GM19240 (cell line): ENCODE results near the gene CPE.
"Not testable (repeated sequence)": the region's sequence is repeated elsewhere in the genome, so short reads cannot be mapped to it uniquely, and the experiment has no call there.

ENCODE experiments used
- DNase-seq: peaks from one replicate; pipeline ENCODE4 v3.0.0; 2011; ENCODE audit warnings: low spot score; ENCODE audit not compliant: insufficient read length

The CPE gene

DNA sequence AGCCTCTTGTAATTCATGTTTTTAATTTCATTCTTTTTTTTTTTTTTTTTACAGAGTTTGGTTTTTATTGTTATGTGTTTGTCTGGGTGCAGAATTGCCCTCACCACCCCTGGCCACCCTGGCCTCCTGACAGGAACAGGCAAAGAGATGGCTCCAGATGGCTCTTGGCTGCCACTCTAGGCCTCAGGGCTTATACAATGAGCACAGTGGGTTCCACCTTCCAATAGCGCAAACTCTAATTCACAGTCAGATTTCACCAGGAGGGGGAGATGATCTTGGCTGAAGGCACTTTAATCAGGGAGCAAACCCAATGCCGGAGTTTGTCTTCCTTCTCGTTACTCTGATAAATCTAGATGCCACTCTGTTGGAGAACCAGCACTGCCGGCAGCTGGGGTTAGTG is 24.8 kb downstream of the CPE start:
- no peak for DNase-seq

DNA sequence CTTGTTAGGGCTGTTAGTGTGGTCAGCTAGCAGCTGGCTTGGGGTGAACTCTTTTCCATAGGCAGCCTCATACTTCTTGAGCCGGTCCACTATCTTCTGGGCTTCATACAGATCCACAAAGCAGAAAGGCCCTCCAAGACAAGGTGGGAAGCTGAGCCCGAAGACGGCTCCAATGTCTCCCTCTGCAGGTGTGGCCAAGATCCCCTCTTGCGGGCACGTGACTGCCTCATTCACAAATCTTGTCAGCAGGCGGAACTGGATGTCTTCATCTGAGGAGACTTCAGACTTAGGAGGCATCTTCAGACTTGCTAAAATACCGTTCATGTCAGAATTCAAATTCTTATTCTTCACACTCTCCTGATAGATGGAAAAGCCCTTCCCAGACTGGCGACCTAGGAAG is 25.3 kb downstream of the CPE start:
- no peak for DNase-seq

DNA sequence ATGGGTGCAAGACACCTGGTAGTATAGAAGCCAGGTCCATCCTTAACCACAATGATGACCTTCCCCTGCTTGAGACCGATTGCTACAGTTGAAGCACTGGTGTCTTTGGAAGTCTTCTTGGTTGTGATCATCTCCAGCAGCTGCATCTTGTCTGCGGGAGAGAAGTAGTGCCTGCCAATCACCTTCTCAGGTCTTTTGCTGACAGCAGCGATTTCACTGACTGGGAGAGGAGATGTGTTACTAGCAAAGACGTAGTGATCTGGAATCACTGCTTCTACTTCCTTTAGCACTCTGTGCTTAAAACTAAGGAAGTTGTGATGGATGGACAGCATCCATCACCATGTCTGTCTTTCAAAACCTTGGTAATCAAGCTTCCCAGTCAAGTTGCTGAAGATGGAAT is 25.9 kb downstream of the CPE start:
- no peak for DNase-seq

DNA sequence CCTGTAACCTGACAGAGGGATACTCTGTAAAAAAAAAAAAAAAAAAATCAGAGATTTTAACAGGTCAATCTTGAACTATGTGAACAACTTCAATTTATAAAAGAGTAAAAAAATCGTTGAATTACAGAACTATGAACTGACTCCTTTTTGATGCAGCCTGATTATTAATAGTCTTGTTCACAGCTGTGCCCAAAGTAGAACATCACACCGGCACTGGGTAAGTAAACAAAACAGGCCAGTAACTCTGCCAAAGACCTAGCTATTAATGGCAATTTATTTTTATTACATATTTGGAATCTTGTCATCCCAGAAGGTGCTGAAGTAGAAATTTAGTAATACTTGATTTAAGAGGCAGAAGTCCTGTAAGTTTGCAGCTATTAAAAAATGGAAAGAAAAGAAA is 31.4 kb downstream of the CPE start:
- DNase-seq = no peak

DNA sequence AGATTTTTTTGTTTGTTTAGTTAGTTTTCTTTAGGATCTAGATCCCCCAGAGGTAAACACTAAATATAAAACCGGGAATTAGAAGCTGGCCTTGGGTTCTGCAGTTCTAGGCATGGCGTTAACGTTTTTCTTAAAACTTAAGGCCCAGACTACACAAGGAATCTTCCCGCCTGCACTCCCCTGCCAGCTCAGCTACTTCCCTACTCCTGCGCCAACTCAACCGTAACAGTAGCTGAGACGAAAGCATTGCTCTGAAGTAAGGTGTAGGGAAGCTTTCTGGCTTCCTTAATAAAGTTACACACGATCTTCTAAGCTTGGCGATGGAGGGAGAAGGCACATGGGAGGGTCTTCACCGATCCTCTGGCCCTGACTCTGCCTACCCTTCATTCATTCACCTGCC is 37.1 kb downstream of the CPE start:
- no peak for DNase-seq

DNA sequence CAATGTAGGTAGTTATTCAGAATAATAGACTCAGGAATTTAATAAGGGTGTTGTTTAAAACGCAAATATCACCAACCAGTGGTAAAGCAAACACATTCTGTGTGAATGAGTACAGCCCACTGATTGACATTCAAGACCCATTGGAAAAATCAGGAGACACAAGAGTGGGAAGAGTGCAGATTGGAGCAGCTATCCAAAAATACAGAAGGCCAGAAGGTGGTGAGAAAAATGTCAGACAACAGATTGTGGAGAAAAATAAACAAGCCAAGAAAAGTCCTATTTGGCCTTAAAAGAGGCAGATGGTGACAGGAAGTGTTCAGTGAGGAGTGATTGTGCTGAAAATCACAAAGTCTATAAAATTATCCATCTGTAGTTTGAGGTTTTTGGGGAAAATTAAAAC is 39.3 kb downstream of the CPE start:
- DNase-seq = no peak

DNA sequence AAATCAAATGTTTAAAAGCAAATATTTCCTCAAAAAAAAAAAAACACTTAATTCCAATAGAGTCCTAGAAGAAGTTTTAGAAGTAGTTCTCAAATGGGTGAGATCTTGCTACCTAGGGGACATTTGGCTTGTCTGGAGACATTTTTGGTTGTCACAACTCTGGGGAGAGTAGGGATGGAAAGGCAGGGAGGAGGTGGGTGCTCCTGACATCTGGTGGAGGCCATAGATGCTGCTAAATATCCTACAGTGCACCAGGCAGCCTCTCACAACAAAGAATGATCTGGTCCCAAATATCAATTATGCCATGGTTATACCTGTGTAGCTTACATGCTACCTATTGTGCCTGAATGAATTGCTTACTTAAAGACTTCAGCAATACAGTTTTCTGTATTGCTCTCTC is 46.8 kb downstream of the CPE start:
- DNase-seq = no peak

DNA sequence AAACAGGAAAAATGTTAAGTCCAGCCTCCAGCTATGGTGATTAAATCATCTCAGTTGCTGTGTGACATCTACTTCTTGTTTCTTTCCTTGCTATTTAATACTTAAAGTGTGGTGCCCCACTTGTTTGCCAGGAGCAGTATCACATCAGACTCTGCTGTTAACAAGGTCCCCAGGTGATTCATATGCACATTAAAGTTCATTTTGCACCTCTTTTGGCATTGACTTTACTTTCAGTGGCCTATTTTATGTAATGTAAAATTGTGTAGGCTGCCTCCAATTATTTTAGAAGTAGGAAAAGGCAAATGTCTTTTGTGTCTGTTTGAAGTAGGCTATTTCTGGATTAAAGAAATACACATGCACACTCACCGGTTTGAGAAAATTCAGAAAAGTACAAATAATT is 47.5 kb downstream of the CPE start:
- DNase-seq = no peak

DNA sequence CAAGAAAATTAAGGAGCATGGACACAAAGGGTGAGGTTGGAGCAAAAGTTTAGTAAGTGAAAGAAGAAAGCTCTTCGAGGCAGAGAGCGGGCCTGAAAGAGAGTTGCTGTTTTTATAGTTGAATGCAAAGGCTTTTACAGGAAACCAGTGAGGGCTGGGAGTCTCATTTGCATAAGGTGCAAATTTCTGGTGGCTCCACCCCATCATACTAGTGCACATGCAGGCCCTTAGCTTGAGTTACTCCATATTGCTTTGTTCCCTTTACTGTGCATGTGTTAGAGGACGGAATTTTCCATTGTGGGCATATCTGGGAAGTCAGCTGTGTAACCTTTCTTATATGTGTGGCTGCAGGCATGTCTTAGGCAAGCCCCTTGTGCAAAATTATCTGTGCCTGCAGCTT is 48.0 kb downstream of the CPE start:
- no peak for DNase-seq

DNA sequence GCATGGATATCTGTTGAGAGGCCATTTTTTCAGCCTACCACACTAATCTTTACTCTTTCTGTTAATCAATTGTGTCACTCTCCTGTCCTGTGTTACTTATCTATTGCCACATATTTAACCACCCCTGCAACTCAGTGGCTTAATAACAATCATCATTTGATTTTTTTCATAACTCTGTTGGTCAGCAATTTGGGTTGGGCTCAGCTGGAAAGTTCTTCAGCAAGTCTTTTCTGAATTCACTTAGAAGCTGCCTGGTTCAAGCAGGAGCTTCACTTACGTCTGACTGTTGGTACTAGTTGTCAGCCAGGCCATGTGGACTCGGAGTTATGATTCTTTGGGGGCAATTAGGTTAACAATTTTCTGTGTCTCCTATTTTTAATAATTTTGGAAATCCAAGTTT is 50.1 kb downstream of the CPE start:
- no peak for DNase-seq

DNA sequence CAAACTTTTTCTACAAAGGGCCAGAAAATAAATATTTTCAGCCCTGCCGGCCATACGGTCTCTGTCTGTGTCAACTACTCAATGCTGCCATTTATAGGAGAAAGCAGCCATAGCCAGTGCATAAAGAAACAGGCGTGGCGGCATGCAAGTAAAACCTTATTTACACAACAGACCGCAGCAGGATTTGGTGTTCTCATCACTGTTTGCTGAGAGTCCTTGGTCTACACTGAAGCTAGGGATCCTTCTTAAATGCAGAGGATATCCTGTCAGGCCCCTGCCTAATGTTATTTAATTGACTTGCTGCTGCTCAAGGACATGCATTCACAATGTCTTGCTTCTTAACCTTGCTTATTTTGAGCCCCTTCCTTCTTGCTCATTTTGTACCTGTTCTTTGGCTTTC is 54.7 kb downstream of the CPE start:
- DNase-seq = no peak

DNA sequence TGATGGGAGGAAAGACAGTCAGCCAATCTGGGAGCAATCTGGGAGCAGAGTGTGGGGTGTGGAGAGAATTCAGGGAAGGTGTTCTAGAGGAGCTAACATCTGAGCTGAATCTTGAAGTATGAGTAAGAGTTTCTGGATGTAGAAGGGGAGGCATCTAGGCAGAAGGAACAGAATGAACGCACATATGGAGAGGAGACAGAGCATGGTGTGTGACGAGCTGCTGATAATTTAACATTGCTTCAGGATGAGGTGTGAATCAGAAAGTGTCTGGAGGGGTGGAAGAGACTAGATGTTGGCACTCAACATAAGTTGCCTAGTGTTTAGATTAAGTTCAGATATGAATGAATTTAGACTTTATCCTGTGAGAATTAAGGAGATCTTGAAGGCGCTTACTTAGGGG is 58.9 kb downstream of the CPE start:
- no peak for DNase-seq

DNA sequence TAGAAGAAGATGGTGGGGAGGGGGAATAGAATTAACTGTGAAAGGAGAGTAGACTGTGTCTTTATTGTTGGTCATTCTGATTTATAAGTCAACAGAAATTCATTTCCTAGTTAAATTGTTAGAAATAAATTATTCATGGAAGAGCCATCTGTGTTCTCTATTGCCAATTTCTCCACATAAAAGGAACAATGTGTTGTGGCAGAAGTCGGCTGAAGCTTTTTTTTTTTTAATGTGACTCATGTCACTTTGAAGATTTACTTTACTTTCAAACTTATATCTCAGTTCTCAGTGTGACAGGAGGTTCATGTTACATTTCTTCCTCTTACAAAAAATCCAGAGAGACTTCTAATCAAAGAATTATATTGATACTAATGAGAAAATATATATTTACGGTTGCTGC is 60.5 kb downstream of the CPE start:
- no peak for DNase-seq

DNA sequence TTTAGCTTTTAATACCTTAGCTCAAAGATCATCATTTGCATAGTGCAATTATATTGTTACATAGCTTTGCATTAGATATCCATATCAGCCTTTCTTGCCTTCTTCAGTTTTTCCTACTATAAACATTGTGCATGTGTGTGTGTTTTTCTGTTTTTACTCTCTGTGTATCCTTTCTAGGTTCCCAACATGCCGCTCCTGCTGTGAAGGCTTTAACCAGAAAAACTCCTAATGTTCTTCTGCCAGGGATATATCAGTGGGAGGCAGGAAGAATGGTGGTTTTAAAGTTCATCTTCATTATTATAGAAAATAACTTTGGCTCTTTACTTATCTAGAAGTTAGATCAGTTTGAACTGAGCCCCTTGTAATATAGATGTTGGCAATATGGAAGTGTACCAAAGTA is 61.2 kb downstream of the CPE start:
- DNase-seq = no peak

DNA sequence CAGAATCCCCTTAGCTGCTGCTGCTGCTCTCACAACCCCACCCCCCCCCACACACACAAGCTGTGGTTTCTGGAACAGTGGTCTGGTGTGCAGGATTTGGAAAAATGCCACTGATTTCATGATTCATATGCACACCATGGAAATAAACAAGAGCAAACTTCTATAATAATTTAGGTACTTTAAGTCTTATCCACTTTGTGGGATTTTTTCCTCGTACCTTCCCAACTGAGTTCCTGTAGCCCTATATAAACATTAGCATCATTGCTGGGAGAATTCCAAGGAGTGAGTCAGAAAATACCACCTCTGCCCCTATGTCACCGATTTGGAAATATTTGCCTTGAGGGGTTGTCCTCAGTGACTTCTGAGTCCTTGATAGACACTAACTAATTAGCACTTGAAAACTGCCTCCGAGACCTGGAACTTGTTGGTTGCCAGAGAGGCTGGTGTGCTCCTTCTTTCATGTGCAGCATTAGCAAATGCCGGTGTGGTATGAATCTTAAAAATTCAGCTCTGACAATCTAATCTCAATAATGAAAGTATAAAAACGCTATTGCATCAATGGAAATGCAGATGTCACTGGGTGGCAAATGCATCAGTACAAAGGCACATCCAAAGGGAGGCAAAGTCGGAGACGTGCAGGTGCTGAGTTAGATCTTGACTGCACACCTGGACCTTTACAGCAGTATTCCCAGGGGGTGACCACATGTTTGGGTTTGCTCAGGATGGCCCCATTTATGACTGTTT is 61.8 kb downstream of the CPE start:
- no peak for DNase-seq

DNA sequence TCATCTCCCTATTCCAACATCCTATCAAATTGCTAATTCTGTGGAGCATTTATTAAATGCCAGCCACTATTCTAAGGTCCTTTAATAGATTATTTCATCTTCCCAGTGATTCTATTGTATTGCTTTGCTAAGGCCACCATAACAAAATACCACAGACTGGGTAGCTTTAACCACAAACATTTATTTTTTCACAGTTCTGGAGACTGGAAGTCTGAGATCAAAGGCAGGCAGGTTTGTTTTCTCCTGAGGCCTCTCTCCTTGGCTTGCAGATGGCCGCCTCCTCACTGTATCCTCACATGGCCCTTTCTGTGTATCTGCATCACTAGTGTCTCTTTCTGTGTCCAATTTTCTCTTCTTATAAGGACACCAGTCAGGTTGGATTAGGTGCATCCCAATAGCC is 64.5 kb downstream of the CPE start:
- no peak for DNase-seq

DNA sequence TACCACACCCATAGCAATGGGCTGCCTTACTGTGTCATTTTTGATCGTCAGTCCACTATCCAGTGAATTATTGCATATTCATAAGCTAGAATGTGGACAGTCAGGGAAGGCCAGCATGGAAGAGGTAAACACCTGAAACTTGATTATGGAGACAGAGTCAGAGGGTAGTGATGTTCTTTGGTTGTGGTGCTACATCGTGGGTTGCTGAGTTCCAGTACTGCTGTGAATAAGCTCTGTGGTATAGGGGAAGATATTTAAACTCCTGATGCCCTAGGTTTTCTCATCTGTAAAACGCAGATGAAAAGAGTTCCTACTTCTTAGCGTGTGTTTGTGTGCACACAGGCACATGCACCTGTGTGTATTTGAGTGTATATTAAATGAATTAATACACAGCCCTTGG is 69.9 kb downstream of the CPE start:
- DNase-seq = no peak

DNA sequence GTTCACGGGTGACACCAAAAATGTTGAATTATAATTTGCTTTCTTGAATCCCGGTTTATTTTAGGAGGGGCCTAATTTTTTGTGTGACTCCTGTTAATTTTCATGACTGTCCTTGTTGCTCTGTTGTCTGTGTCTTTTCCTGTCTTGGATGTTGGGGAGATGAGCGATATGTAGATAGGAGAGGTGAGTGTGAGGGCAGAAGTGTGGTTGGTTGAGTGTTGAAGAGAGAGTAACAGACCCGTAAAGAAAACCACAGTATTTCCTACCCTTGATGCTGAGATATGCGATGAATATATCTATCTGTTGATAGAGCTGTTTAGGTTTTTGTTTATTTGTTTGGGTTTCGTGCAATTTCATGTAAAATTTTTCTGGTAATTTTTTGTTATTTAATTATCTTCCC is 70.5 kb downstream of the CPE start:
- DNase-seq = no peak

DNA sequence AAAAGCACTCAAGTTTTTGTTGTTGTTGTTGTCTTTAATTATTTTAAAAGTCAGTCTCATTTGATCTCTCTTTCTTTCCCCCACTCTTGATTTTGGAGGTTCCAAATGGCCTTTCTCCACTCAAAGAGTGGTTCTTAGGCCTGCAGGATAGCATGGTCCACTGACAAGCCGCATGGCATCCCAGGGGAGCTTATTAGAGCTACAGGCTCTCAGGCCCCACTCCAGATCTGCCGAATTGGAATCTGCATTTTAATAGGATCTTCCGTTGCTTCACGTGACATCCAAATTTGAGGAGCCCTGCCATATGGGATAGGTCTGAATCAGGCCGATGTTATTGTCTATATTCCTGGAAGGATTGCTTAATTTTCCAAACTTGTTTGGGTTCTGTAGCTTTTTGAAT is 72.1 kb downstream of the CPE start:
- no peak for DNase-seq

DNA sequence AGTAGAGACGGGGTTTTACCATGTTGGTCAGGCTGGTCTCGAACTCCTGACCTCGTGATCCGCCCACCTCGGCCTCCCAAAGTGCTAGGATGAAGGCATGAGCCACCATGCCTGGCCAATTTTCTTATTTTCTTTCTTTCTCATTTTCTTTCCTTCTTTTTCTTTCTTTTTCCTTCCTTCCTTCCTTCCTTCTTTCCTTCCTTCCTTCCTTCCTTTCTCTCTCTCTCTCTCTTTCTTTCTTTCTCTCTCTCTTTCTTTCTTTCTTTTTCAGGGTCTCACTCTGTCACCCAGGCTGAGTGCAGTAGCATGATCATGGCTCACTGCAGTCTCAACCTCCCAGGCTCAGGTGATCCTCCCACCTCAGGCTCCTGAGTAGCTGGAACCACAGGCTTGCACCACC is 74.3 kb downstream of the CPE start:
- not testable (repeated sequence) for DNase-seq

DNA sequence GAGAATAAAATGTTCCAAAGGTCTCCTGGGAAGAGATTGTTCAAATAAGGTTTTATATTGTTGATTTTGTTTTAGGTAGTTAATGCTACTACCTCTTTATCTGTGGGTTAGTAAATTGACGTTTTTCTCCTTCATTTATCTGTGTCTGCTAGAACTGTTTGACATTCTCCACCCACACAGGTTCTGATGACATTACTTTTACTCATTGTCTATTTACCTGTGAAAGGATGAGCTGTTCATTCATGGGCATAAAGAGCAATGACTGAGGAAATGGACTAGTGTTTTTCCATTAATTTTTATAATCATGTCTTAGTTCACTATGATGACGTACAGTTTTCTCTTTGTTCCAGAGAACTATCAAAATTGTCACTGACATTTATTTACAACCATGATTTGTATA is 75.6 kb downstream of the CPE start:
- no peak for DNase-seq

DNA sequence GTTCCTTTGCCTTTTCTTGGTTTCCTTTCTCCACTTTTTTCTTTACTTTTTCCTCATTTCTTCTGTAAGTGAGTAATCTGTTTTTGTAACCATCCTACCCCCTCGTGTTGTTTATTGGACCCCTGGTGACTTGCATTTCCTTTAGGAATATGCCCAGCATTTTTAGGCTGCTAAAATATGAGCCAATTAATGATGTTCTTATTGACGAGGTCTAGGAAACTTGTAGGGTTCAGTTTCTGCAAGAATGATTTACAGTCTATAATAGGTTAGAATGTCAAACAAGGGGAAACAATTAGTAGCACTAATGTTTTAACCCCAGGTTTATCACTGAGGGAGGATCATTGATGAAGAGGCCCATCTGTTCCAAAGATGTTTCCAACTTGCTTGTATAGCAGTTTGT is 79.0 kb downstream of the CPE start:
- DNase-seq = no peak

DNA sequence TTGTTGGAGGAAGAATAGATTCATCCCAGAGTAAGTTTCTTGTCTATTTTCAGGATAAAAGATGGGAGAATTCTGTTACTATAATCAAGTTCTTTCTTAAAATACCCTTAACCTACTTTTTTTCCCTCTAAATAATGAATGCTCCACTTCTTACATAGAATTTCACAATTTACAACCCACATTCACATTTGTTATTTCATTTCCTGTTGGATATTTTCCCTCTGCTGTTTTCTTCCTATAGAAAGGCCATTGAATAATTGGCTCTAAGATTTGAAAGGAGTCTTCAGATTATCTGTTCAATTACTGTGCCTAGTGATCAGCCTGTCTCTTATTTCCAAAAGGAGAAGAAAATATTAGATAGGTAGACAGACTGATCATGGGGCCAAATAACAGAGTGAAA is 79.7 kb downstream of the CPE start:
- no peak for DNase-seq
